H7 (cell line): Measurements from ENCODE around the gene ANO2. TPM values are rescaled to one million over a fixed set of nuclear protein-coding genes. Genes with fewer than 3 reads are reported as not detected.

Source experiments
- DNase-seq: peaks from one replicate; pipeline ENCODE4 v3.0.0; 2012
- H3K27me3 ChIP-seq: 2 replicates; pipeline ENCODE4 v1.6.0; 2011; ENCODE audit warnings: mild to moderate bottlenecking, low read length; ENCODE audit not compliant: control insufficient read depth, insufficient read depth
- H3K36me3 ChIP-seq: replicated peaks from 2 replicates; pipeline ENCODE4 v1.5.1; 2011; ENCODE audit warnings: low read length; ENCODE audit not compliant: control insufficient read depth, insufficient read depth
- H3K4me3 ChIP-seq: 2 replicates; pipeline ENCODE4 v1.5.1; 2011; ENCODE audit warnings: low read depth, mild to moderate bottlenecking, control low read depth, low read length, moderate library complexity; ENCODE audit not compliant: insufficient read depth
- total RNA-seq: library from RNA; depleted of rRNA; stranded (reverse); fragments of >200 nt; shearing (Covaris generic); gene quantifications from 2 replicates; pipeline ENCODE4 v1.2.3, GENCODE V29; 2014

The ANO2 gene
- total RNA-seq, 1 experiment from 2014 or later, result 0.76 TPM

- no peaks in the 10 kb centered on the region for H3K27me3 ChIP-seq
- H3K4me3 ChIP-seq, result no peak overlapping the region
- no peak for DNase-seq
- H3K36me3 ChIP-seq, result no peaks in the 10 kb centered on the region
These were observed 358.9 kb downstream of the ANO2 start for GRCh38 chr12:5586201-5586600.

GRCh38 chr12:5585178-5585577, 359.9 kb downstream of the ANO2 start:
- Histone ChIP-seq H3K36me3 (no peaks in the 10 kb centered on the region), H3K27me3 (no peaks in the 10 kb centered on the region), H3K4me3 (no peak overlapping the region)
- no peak for DNase-seq

- H3K27me3 ChIP-seq, result no peaks in the 10 kb centered on the region
- H3K36me3 ChIP-seq, result no peaks in the 10 kb centered on the region
- no peak overlapping the region for H3K4me3 ChIP-seq
- no peak for DNase-seq
These were observed 360.5 kb downstream of the ANO2 start for GRCh38 chr12:5584412-5585175.

- H3K27me3 ChIP-seq, result no peaks in the 10 kb centered on the region
- H3K36me3 ChIP-seq, result no peaks in the 10 kb centered on the region
- no peak overlapping the region for H3K4me3 ChIP-seq
- no peak for DNase-seq
These were observed 362.5 kb downstream of the ANO2 start for GRCh38 chr12:5582541-5582940.

- Histone ChIP-seq H3K36me3 (no peaks in the 10 kb centered on the region), H3K27me3 (no peaks in the 10 kb centered on the region), H3K4me3 (no peak overlapping the region)
- no peak for DNase-seq
These were observed 363.0 kb downstream of the ANO2 start for GRCh38 chr12:5582018-5582417.

GRCh38 chr12:5581616-5582015, 363.4 kb downstream of the ANO2 start:
- no peak for DNase-seq

GRCh38 chr12:5581019-5581418, 364.0 kb downstream of the ANO2 start:
- DNase-seq, result no peak
- Histone ChIP-seq H3K36me3 (no peaks in the 10 kb centered on the region), H3K27me3 (no peaks in the 10 kb centered on the region), H3K4me3 (no peak overlapping the region)

More at GRCh38 chr12:5581616-5582015, 363.4 kb downstream of the ANO2 start:
- no peak overlapping the region for H3K4me3 ChIP-seq
- H3K36me3 ChIP-seq, result no peaks in the 10 kb centered on the region
- no peaks in the 10 kb centered on the region for H3K27me3 ChIP-seq

- no peaks in the 10 kb centered on the region for H3K27me3 ChIP-seq
- no peak for DNase-seq
- no peak overlapping the region for H3K4me3 ChIP-seq
- H3K36me3 ChIP-seq, result no peaks in the 10 kb centered on the region
These were observed 366.3 kb downstream of the ANO2 start for GRCh38 chr12:5578775-5579174.

- Histone ChIP-seq H3K36me3 (no peaks in the 10 kb centered on the region), H3K27me3 (no peaks in the 10 kb centered on the region), H3K4me3 (no peak overlapping the region)
- no peak for DNase-seq
These were observed 367.3 kb downstream of the ANO2 start for GRCh38 chr12:5577741-5578140.

GRCh38 chr12:5577211-5577612, 367.8 kb downstream of the ANO2 start:
- H3K36me3 ChIP-seq, result no peaks in the 10 kb centered on the region
- DNase-seq, result no peak
- no peak overlapping the region for H3K4me3 ChIP-seq
- no peaks in the 10 kb centered on the region for H3K27me3 ChIP-seq

GRCh38 chr12:5575987-5576386, 369.1 kb downstream of the ANO2 start:
- no peak for DNase-seq
- Histone ChIP-seq H3K4me3 (no peak overlapping the region), H3K27me3 (no peaks in the 10 kb centered on the region), H3K36me3 (no peaks in the 10 kb centered on the region)

GRCh38 chr12:5575232-5575631, 369.8 kb downstream of the ANO2 start:
- H3K4me3 ChIP-seq, result no peak overlapping the region
- DNase-seq, result no peak
- no peaks in the 10 kb centered on the region for H3K36me3 ChIP-seq
- no peaks in the 10 kb centered on the region for H3K27me3 ChIP-seq

- no peak overlapping the region for H3K4me3 ChIP-seq
- no peak for DNase-seq
- no peaks in the 10 kb centered on the region for H3K27me3 ChIP-seq
- H3K36me3 ChIP-seq, result no peaks in the 10 kb centered on the region
These were observed 371.7 kb downstream of the ANO2 start for GRCh38 chr12:5573390-5573789.

- H3K36me3 ChIP-seq, result no peaks in the 10 kb centered on the region
- DNase-seq, result no peak
- H3K27me3 ChIP-seq, result no peaks in the 10 kb centered on the region
- no peak overlapping the region for H3K4me3 ChIP-seq
These were observed 373.9 kb downstream of the ANO2 start for GRCh38 chr12:5571115-5571514.

- Histone ChIP-seq H3K36me3 (no peaks in the 10 kb centered on the region), H3K4me3 (no peak overlapping the region), H3K27me3 (no peaks in the 10 kb centered on the region)
- no peak for DNase-seq
These were observed 374.6 kb downstream of the ANO2 start for GRCh38 chr12:5570416-5570815.
